Measurements from ENCODE around the gene TDRD15.
"Not testable (repeated sequence)": the region's sequence is repeated elsewhere in the genome, so short reads cannot be mapped to it uniquely, and the experiment has no call there.

Gene TDRD15

GRCh38 chr2:21148718-21149117 lies 24.9 kb downstream of the TDRD15 start:
- DNase-seq, result no peak

- not testable (repeated sequence) for DNase-seq
These were observed 27.5 kb downstream of the TDRD15 start for GRCh38 chr2:21151234-21151633.

GRCh38 chr2:21155365-21156136 lies 31.8 kb downstream of the TDRD15 start:
- DNase-seq, result no peak

GRCh38 chr2:21161122-21161521 lies 37.4 kb downstream of the TDRD15 start:
- no peak for DNase-seq

GRCh38 chr2:21161832-21162614 lies 38.3 kb downstream of the TDRD15 start:
- DNase-seq, result no peak

GRCh38 chr2:21162615-21162878 lies 38.8 kb downstream of the TDRD15 start:
- DNase-seq, result no peak

GRCh38 chr2:21163213-21163612 lies 39.4 kb downstream of the TDRD15 start:
- no peak for DNase-seq

- DNase-seq, result no peak
These were observed 41.6 kb downstream of the TDRD15 start for GRCh38 chr2:21165350-21165749.

GRCh38 chr2:21175895-21176646 lies 52.3 kb downstream of the TDRD15 start:
- DNase-seq, result peak; percentile 42

GRCh38 chr2:21181957-21182356 lies 58.2 kb downstream of the TDRD15 start:
- DNase-seq, result no peak

GRCh38 chr2:21183306-21183705 lies 59.5 kb downstream of the TDRD15 start:
- DNase-seq, result no peak

- no peak for DNase-seq
These were observed 60.0 kb downstream of the TDRD15 start for GRCh38 chr2:21183726-21184125.

GRCh38 chr2:21191535-21191934 lies 67.8 kb downstream of the TDRD15 start:
- DNase-seq, result peak; percentile 5

All from NCI-H748 treated with DMSO at 0.1 percent for 48 hours (cell line).